GM19468 (cell line): ENCODE measurements around the gene SYTL5.

Experiments
- ATAC-seq: cut with Tn5 transposase; IDR thresholded peaks from one replicate; pipeline ENCODE4 v1.9.1; 2021; ENCODE audit warnings: mild to moderate bottlenecking, moderate library complexity, moderate number of reproducible peaks; ENCODE audit not compliant: unreplicated experiment; ENCODE audit errors: extremely low read depth

SYTL5 gene

GRCh38 chrX:38009641-38010040 lies 3.3 kb downstream of the SYTL5 start:
- ATAC-seq: no peak

- no peak for ATAC-seq
Measured at GRCh38 chrX:38018766-38019425, 12.5 kb downstream of the SYTL5 start.

- ATAC-seq: no peak
Measured at GRCh38 chrX:38028300-38028699, 21.9 kb downstream of the SYTL5 start.

GRCh38 chrX:38036466-38036865 lies 30.1 kb downstream of the SYTL5 start:
- ATAC-seq: no peak

GRCh38 chrX:38038501-38038900 lies 32.1 kb downstream of the SYTL5 start:
- ATAC-seq: no peak

GRCh38 chrX:38041237-38041636 lies 34.9 kb downstream of the SYTL5 start:
- no peak for ATAC-seq

GRCh38 chrX:38044701-38045100 lies 38.3 kb downstream of the SYTL5 start:
- ATAC-seq: no peak

GRCh38 chrX:38045538-38046096 lies 39.3 kb downstream of the SYTL5 start:
- ATAC-seq: no peak

- no peak for ATAC-seq
Measured at GRCh38 chrX:38048886-38049285, 42.5 kb downstream of the SYTL5 start.

- no peak for ATAC-seq
Measured at GRCh38 chrX:38050806-38051205, 44.5 kb downstream of the SYTL5 start.

- ATAC-seq: no peak
Measured at GRCh38 chrX:38052096-38052495, 45.7 kb downstream of the SYTL5 start.

- no peak for ATAC-seq
Measured at GRCh38 chrX:38055170-38055847, 49.0 kb downstream of the SYTL5 start.

- ATAC-seq: no peak
Measured at GRCh38 chrX:38060331-38060878, 54.1 kb downstream of the SYTL5 start.

GRCh38 chrX:38061335-38061734 lies 55.0 kb downstream of the SYTL5 start:
- no peak for ATAC-seq

GRCh38 chrX:38066934-38067333 lies 60.6 kb downstream of the SYTL5 start:
- no peak for ATAC-seq

GRCh38 chrX:38069273-38069672 lies 62.9 kb downstream of the SYTL5 start:
- ATAC-seq: no peak

GRCh38 chrX:38069991-38070390 lies 63.6 kb downstream of the SYTL5 start:
- ATAC-seq: no peak

GRCh38 chrX:38079463-38079862 lies 73.1 kb downstream of the SYTL5 start:
- no peak for ATAC-seq

- no peak for ATAC-seq
Measured at GRCh38 chrX:38080808-38081207, 74.5 kb downstream of the SYTL5 start.

- ATAC-seq: no peak
Measured at GRCh38 chrX:38081909-38082308, 75.6 kb downstream of the SYTL5 start.

- no peak for ATAC-seq
Measured at GRCh38 chrX:38082309-38082708, 76.0 kb downstream of the SYTL5 start.
